H1 (cell line): Measurements from ENCODE around the gene MAP7. TPM values are rescaled to one million over a fixed set of nuclear protein-coding genes. Genes with fewer than 3 reads are reported as not detected.

Experiments used
- CTCF ChIA-PET: fragments of 300-600 bp; sonication (Branson Sonifier 250); formaldehyde crosslinking; loops from one replicate; lab custom pipeline; 2021; ENCODE audit not compliant: partially characterized antibody; lab: Charles Lee
- POLR2A ChIA-PET: fragments of 300-600 bp; sonication (Branson Sonifier 250); formaldehyde crosslinking; loops from one replicate; lab custom pipeline; 2021; ENCODE audit warnings: inconsistent platforms; ENCODE audit not compliant: partially characterized antibody; lab: Charles Lee
- DNase-seq, 2 experiments: peaks; one replicate each; pipeline versions ENCODE4 v3.0.0 to v3.0.0-alpha.2; 2010 to 2022; ENCODE audit warnings: low spot score in 2 of 2, low read depth in 1 of 2, mixed read lengths in 1 of 2
- FAIRE-seq: peaks from 2 replicates; lab custom pipeline; 2011; peaks lifted over from hg19 to GRCh38; lab: Jason Lieb, UNC
- H2AFZ ChIP-seq: 2 replicates; pipeline ENCODE4 v1.8.1; 2012; ENCODE audit warnings: low read length, inconsistent platforms
- H2AK5ac ChIP-seq: 2 replicates; pipeline ENCODE4 v1.6.1; 2013; ENCODE audit warnings: low read depth, low read length
- H2BK120ac ChIP-seq: replicated peaks from 2 replicates; pipeline ENCODE3; 2013; ENCODE audit warnings: low read depth, low read length, inconsistent platforms
- H2BK12ac ChIP-seq: 2 replicates; pipeline ENCODE4 v1.6.1; 2013; ENCODE audit warnings: low read depth, low read length
- H2BK15ac ChIP-seq: 2 replicates; pipeline ENCODE4 v1.6.1; 2013; ENCODE audit warnings: low read length
- H2BK20ac ChIP-seq: 2 replicates; pipeline ENCODE4 v1.6.1; 2013; ENCODE audit warnings: low read length
- H2BK5ac ChIP-seq: 2 replicates; pipeline ENCODE4 v1.6.1; 2013; ENCODE audit warnings: low read depth, low read length
- H3K14ac ChIP-seq: 2 replicates; pipeline ENCODE4 v1.6.1; 2013; ENCODE audit warnings: inconsistent platforms; ENCODE audit not compliant: insufficient read length
- H3K18ac ChIP-seq: 2 replicates; pipeline ENCODE4 v1.6.1; 2013; ENCODE audit warnings: low read length; ENCODE audit errors: extremely low read depth
- H3K23ac ChIP-seq: 2 replicates; pipeline ENCODE4 v1.6.1; 2013; ENCODE audit warnings: inconsistent platforms; ENCODE audit not compliant: insufficient read length
- H3K23me2 ChIP-seq: 2 replicates; pipeline ENCODE4 v1.6.1; 2013; ENCODE audit warnings: low read depth, low read length
- H3K27ac ChIP-seq: 2 replicates; pipeline ENCODE4 v1.6.1; 2011; ENCODE audit warnings: low read depth, low read length, inconsistent platforms
- H3K27me3 ChIP-seq, 4 experiments: replicated peaks in 1 of 4; 1 replicate in 1 of 4; 2 replicates in 3 of 4; pipeline versions ENCODE4 v1.6.1 to v1.8.1; 2011 to 2013; ENCODE audit warnings: low read length in 3 of 4, mild to moderate bottlenecking in 3 of 4, inconsistent platforms in 2 of 4, mixed read lengths in 2 of 4, moderate library complexity in 1 of 4; ENCODE audit not compliant: control insufficient read depth in 3 of 4, insufficient read depth in 3 of 4; ENCODE audit errors: extremely low read depth in 1 of 4
- H3K36me3 ChIP-seq, 4 experiments: 2 replicates each; pipeline versions ENCODE4 v1.6.1 to v1.8.1; 2011 to 2013; ENCODE audit warnings: mild to moderate bottlenecking in 4 of 4, low read length in 3 of 4, moderate library complexity in 2 of 4, control low read depth in 1 of 4, inconsistent platforms in 1 of 4; ENCODE audit not compliant: insufficient read depth in 4 of 4, control insufficient read depth in 2 of 4
- H3K4ac ChIP-seq: replicated peaks from 2 replicates; pipeline ENCODE3; 2013; ENCODE audit warnings: low read length, low read depth, mixed read lengths, inconsistent platforms; ENCODE audit not compliant: insufficient read length
- H3K4me1 ChIP-seq, 4 experiments: replicated peaks in 1 of 4; 1 replicate in 1 of 4; 2 replicates in 3 of 4; pipeline versions ENCODE4 v1.6.1 to v1.8.1; 2011 to 2013; ENCODE audit warnings: low read length in 3 of 4, inconsistent platforms in 2 of 4, mixed read lengths in 1 of 4; ENCODE audit not compliant: insufficient read depth in 4 of 4, control insufficient read depth in 3 of 4
- H3K4me2 ChIP-seq, 2 experiments: 2 replicates each; pipeline versions ENCODE4 v1.6.1 to v1.8.1; 2011 to 2013; ENCODE audit warnings: low read depth in 2 of 2, low read length in 2 of 2, control low read depth in 1 of 2, inconsistent platforms in 1 of 2, mild to moderate bottlenecking in 1 of 2; ENCODE audit not compliant: insufficient read depth in 1 of 2
- H3K4me3 ChIP-seq, 4 experiments: fragments of 200-600, 300-600 bp in 1 of 4; sonication (generic), shearing (Covaris generic), sonication (Bioruptor Twin) in 1 of 4; 2 replicates each; pipeline versions ENCODE4 v1.5.1 to v1.8.1; 2011 to 2016; ENCODE audit warnings: low read length in 4 of 4, low read depth in 3 of 4, control low read depth in 2 of 4, inconsistent platforms in 2 of 4, mild to moderate bottlenecking in 2 of 4, mixed read lengths in 1 of 4, moderate library complexity in 1 of 4; ENCODE audit not compliant: insufficient read depth in 2 of 4; ENCODE audit errors: extremely low read depth in 1 of 4
- H3K56ac ChIP-seq: replicated peaks from 2 replicates; pipeline ENCODE3; 2013; ENCODE audit warnings: low read depth, mild to moderate bottlenecking, mixed read lengths, low read length, inconsistent platforms; ENCODE audit not compliant: insufficient read length
- H3K79me1 ChIP-seq: 2 replicates; pipeline ENCODE4 v1.6.1; 2013; ENCODE audit warnings: low read depth, low read length, control low read depth
- H3K79me2 ChIP-seq, 2 experiments: 2 replicates each; pipeline versions ENCODE4 v1.6.1 to v1.8.1; 2012 to 2013; ENCODE audit warnings: low read length in 2 of 2, mild to moderate bottlenecking in 2 of 2, inconsistent platforms in 1 of 2; ENCODE audit not compliant: insufficient read depth in 2 of 2, control insufficient read depth in 1 of 2
- H3K9ac ChIP-seq, 4 experiments: replicated peaks in 1 of 4; 1 replicate in 1 of 4; 2 replicates in 3 of 4; pipeline versions ENCODE4 v1.6.1 to v1.8.1; 2011 to 2013; ENCODE audit warnings: low read depth in 3 of 4, low read length in 3 of 4, control low read depth in 2 of 4, mild to moderate bottlenecking in 2 of 4, moderate library complexity in 2 of 4, inconsistent platforms in 1 of 4; ENCODE audit errors: extremely low read depth in 1 of 4
- H3K9me3 ChIP-seq, 2 experiments: 2 replicates each; pipeline versions ENCODE4 v1.6.1 to v1.8.1; 2012 to 2013; ENCODE audit warnings: mild to moderate bottlenecking in 2 of 2, moderate library complexity in 2 of 2, control low read depth in 1 of 2, inconsistent platforms in 1 of 2, low read depth in 1 of 2, low read length in 1 of 2, mixed read lengths in 1 of 2; ENCODE audit not compliant: insufficient read depth in 2 of 2
- H4K20me1 ChIP-seq, 2 experiments: replicated peaks in 1 of 2; 2 replicates each; pipeline versions ENCODE3 to v1.8.1; 2011 to 2013; ENCODE audit warnings: inconsistent platforms in 2 of 2, low read length in 2 of 2, mild to moderate bottlenecking in 1 of 2; ENCODE audit not compliant: insufficient read depth in 2 of 2, control insufficient read depth in 1 of 2
- H4K5ac ChIP-seq: 2 replicates; pipeline ENCODE4 v1.6.1; 2013; ENCODE audit warnings: low read length, low read depth, mixed read lengths, inconsistent platforms; ENCODE audit not compliant: insufficient read length
- H4K8ac ChIP-seq: 2 replicates; pipeline ENCODE4 v1.8.0; 2013; ENCODE audit warnings: mild to moderate bottlenecking, moderate library complexity, low read length, inconsistent platforms; ENCODE audit not compliant: insufficient read depth; ENCODE audit errors: extremely low read depth
- H4K91ac ChIP-seq: replicated peaks from 2 replicates; pipeline ENCODE3; 2013; ENCODE audit warnings: low read length, mixed read lengths, inconsistent platforms; ENCODE audit not compliant: insufficient read length
- BCL11A ChIP-seq, 2 experiments: IDR thresholded peaks; one replicate each; pipeline ENCODE4 v1.6.1; 2011; ENCODE audit warnings: low read depth in 2 of 2, low read length in 2 of 2, mild to moderate bottlenecking in 2 of 2
- CBX5 ChIP-seq: fragments of 300-800, 300-1000 bp; sonication (generic); IDR thresholded peaks from 2 replicates; pipeline ENCODE4 v1.7.1; 2016; ENCODE audit warnings: antibody characterized with exemption, low read length, low read depth
- EP300 ChIP-seq, 2 experiments: IDR thresholded peaks; 1 replicate in 1 of 2; 2 replicates in 1 of 2; pipeline ENCODE4 v1.6.1; 2011 to 2012; ENCODE audit warnings: low read depth in 2 of 2, low read length in 2 of 2, mild to moderate bottlenecking in 2 of 2, borderline replicate concordance in 1 of 2, inconsistent platforms in 1 of 2, moderate library complexity in 1 of 2
- GABPA ChIP-seq: IDR thresholded peaks from 2 replicates; pipeline ENCODE4 v1.6.1; 2011; ENCODE audit warnings: mild to moderate bottlenecking, low read length, moderate library complexity, borderline replicate concordance; ENCODE audit not compliant: insufficient read depth
- POLR2A ChIP-seq, 2 experiments: IDR thresholded peaks; 1 replicate in 1 of 2; 2 replicates in 1 of 2; pipeline ENCODE4 v1.6.1; 2011; ENCODE audit warnings: low read depth in 2 of 2, low read length in 2 of 2, mild to moderate bottlenecking in 2 of 2; ENCODE audit errors: control extremely low read depth in 1 of 2
- RNF2 ChIP-seq: fragments of 200-900, 300-1000 bp; sonication (generic); IDR thresholded peaks from 2 replicates; pipeline ENCODE4 v1.7.1; 2016; ENCODE audit warnings: borderline replicate concordance, low read depth, mild to moderate bottlenecking, antibody characterized with exemption, low read length; ENCODE audit not compliant: poor library complexity, severe bottlenecking; ENCODE audit errors: missing control alignments
- SP2 ChIP-seq: IDR thresholded peaks from 2 replicates; pipeline ENCODE4 v1.6.1; 2012; ENCODE audit warnings: mild to moderate bottlenecking, low read length, inconsistent platforms
- TAF7 ChIP-seq: optimal IDR thresholded peaks from 2 replicates; pipeline ENCODE3; 2011; ENCODE audit warnings: low read depth, mild to moderate bottlenecking, inconsistent platforms, low read length, moderate library complexity, borderline replicate concordance
- TCF12 ChIP-seq: IDR thresholded peaks from 2 replicates; pipeline ENCODE4 v1.6.1; 2011; ENCODE audit warnings: low read depth, mild to moderate bottlenecking, low read length
- YY1 ChIP-seq: IDR thresholded peaks from 2 replicates; pipeline ENCODE4 v1.6.1; 2011; ENCODE audit warnings: low read depth, mild to moderate bottlenecking, low read length
- WGBS, 2 experiments: shearing (Covaris generic) in 1 of 2; methylation state at CpG; one replicate each; pipeline versions ENCODE4 v1.1.6 to v1.1.7; 2013 to 2015; ENCODE audit warnings: low lambda C conversion rate in 2 of 2, mixed read lengths in 2 of 2, inconsistent platforms in 1 of 2, low coverage in 1 of 2, missing lambda C conversion rate in 1 of 2; ENCODE audit not compliant: insufficient replicate concordance in 2 of 2, insufficient coverage in 1 of 2, insufficient read length in 1 of 2; ENCODE audit errors: extremely low coverage in 1 of 2, missing lambda C conversion rate in 1 of 2; 5-methylcytosine and 5-hydroxymethylcytosine counted together
- polyA plus RNA-seq, 7 experiments: library from polyadenylated mRNA; depleted of rRNA in 3 of 7; stranded (reverse) in 5 of 7; unstranded in 2 of 7; fragments of >200 nt in 5 of 7; fragments of 200-250 nt in 2 of 7; gene quantifications; 1 replicate in 5 of 7; 2 replicates in 1 of 7; 4 replicates in 1 of 7; pipeline versions ENCODE4 v1.2.1 to v1.2.3, GENCODE V29; 2011 to 2013; ENCODE audit warnings: missing spikeins in 2 of 7, mixed read lengths in 2 of 7
- total RNA-seq: library from RNA; stranded (reverse); fragmentation: NEBNext Ultra II Directional; extraction: Animal tissue kit (Norgen Biotek cat#: 25700); gene quantifications from 2 replicates; pipeline ENCODE4 v1.2.1, GENCODE V29; 2021

The MAP7 gene
- total and polyA plus RNA-seq, 2 of the 8 experiments (the other 6 are each of a cell fraction or from before 2014, with no cell fraction given): 13.5 to 66.9 TPM

DNA sequence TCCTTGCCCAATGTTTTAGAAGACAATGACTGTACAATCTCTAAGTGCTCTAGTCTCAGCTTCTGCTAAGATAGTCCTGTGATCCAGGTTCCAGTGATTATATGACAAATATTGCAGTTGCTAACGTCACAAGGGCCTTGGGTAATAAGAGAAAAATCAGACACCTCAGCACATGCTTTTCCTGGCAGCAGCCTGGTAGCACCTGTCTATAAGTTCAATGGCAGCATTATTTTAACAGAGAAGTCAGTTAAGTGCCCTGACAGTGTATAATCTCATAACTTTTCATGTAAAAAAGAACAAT, 139.2 kb downstream of the MAP7 start:
- H2BK20ac ChIP-seq: no peak overlapping the region
- H2BK12ac ChIP-seq: no peak overlapping the region
- ChIA-PET POLR2A (no interaction called here), CTCF (no interaction called here)
- no peaks in the 10 kb centered on the region for H4K20me1 ChIP-seq
- no peak overlapping the region for H2AK5ac ChIP-seq
- H2BK15ac ChIP-seq: no peak overlapping the region
- H2AFZ ChIP-seq: no peak overlapping the region
- H3K9me3 ChIP-seq: no peaks in the 10 kb centered on the region
- TF ChIP-seq CBX5 (no peak), GABPA (no peak), TAF7 (no peak), TCF12 (no peak), BCL11A (IDR thresholded peaks at IDR 0.05; ENCODE audit: low read depth in 2 of 2, low read length in 2 of 2) (no peak), EP300 (IDR thresholded peaks at IDR 0.05; ENCODE audit: borderline replicate concordance in 1 of 2, low read depth in 2 of 2, low read length in 2 of 2) (no peak), POLR2A (IDR thresholded peaks at IDR 0.05; ENCODE audit: control extremely low read depth in 1 of 2, low read depth in 2 of 2, low read length in 2 of 2) (no peak), SP2 (no peak), YY1 (no peak), RNF2 (no peak)
- no peak overlapping the region for H3K9ac ChIP-seq
- H3K36me3 ChIP-seq: peaks cover 0 to 5% (median 0%) of the 10 kb centered on the region in 4 experiments; a peak in 3 of 8 replicates
- no peak overlapping the region for H3K4ac ChIP-seq
- H2BK5ac ChIP-seq: no peak overlapping the region
- DNase-seq: no peak
- no peak overlapping the region for H3K18ac ChIP-seq
- H3K14ac ChIP-seq: no peak overlapping the region
- no peak overlapping the region for H3K56ac ChIP-seq
- H3K23ac ChIP-seq: no peak overlapping the region
- H4K91ac ChIP-seq: no peak overlapping the region
- no peak overlapping the region for H3K4me3 ChIP-seq
- no peak overlapping the region for H3K4me2 ChIP-seq
- peaks cover 0 to 5% (median 1%) of the 10 kb centered on the region in 4 experiments; a peak in 1 of 7 replicates for H3K4me1 ChIP-seq
- H2BK120ac ChIP-seq: no peak overlapping the region
- no peak for FAIRE-seq
- WGBS, 2 experiments: 85% methylated on average over 1 of the region's 1 CpG; no CpG with 5 or more reads in 1 of the 2 experiments
- H4K5ac ChIP-seq: no peak overlapping the region
- H3K79me2 ChIP-seq: no peaks in the 10 kb centered on the region
- no peak overlapping the region for H4K8ac ChIP-seq
- no peaks in the 10 kb centered on the region for H3K27me3 ChIP-seq
- no peaks in the 10 kb centered on the region for H3K23me2 ChIP-seq
- H3K79me1 ChIP-seq: no peaks in the 10 kb centered on the region; the same call in 1 of the 2 replicates
- H3K27ac ChIP-seq: no peak overlapping the region
